IMR-90 (cell line): Measurements from ENCODE around the gene PRSS58. TPM values are rescaled to one million over a fixed set of nuclear protein-coding genes. Genes with fewer than 3 reads are reported as not detected.

Source experiments
- microRNA-seq, 2 experiments: library from miRNA; stranded (forward) in 1 of 2; unstranded in 1 of 2; fragments of 10-50 nt in 1 of 2; fragments of <30 nt in 1 of 2; gene quantifications in 1 of 2; microRNA quantifications in 1 of 2; one replicate each; pipeline versions ENCODE3 to v1.1.0; 2013 to 2020; ENCODE audit not compliant: insufficient read depth in 1 of 2, insufficient read length in 1 of 2, unreplicated experiment in 1 of 2
- polyA plus RNA-seq, 3 experiments: library from polyadenylated mRNA; depleted of rRNA; stranded (reverse); fragments of >200 nt; gene quantifications; 2 replicates each; pipeline ENCODE4 v1.2.3, GENCODE V29; 2012; ENCODE audit warnings: low replicate concordance in 1 of 3
- small RNA-seq, 5 experiments: library from RNA; depleted of rRNA; stranded (forward); fragments of <200 nt; gene quantifications; one replicate each; pipeline ENCODE3, GENCODE V24; 2012
- total RNA-seq: library from RNA; depleted of rRNA; stranded (reverse); fragments of >200 nt; gene quantifications from 2 replicates; pipeline ENCODE4 v1.2.3, GENCODE V29; 2012; rRNA removed

PRSS58 gene
- total and polyA plus RNA-seq, 2 of the 4 experiments (the other 2 are of a cell fraction), result not detected

Small RNA genes within 50 kb of the gene (microRNA-seq; reads per million reads assigned to microRNA genes)
- gene TRBV1 (ENCODE audit: insufficient read depth, insufficient read length), result not detected

Small RNA genes within 50 kb of the gene (small RNA-seq; reads per million reads assigned to genes)
- 0 reads per million in 5 experiments for gene TRBV1

Other genes starting within 250 kb of the PRSS58 start
- gene MGAM2, start 146.3 kb downstream of the PRSS58 start, total RNA-seq, result not detected in 2 replicates
- gene MGAM2, start 146.3 kb downstream of the PRSS58 start, polyA plus RNA-seq (2012; rRNA removed), result not detected in 2 replicates